Nasal cavity respiratory epithelium epithelial cell of viscerocranial mucosa (primary cell): Measurements from ENCODE around the gene CBX5. TPM values are rescaled to one million over a fixed set of nuclear protein-coding genes. Genes with fewer than 3 reads are reported as not detected.

ENCODE experiments used
- total RNA-seq: library from RNA; depleted of rRNA; stranded (reverse); fragments of >200 nt; gene quantifications from 2 replicates; pipeline ENCODE4 v1.2.3, GENCODE V29; 2014

Gene CBX5
- total RNA-seq: 22.9 and 35.5 TPM in 2 replicates

GRCh38 chr12:54279632-54280467, at the start of gene CBX5:
TSS of gene CBX5 (minus strand) at chr12:54280122. CDS start at chr12:54257650, 22,472 bp downstream.

GRCh38 chr12:54324617-54325441, 44.9 kb upstream of the CBX5 start, which contains the start of gene COPZ1:
TSS of gene COPZ1 (plus strand) at chr12:54325131. CDS start at chr12:54325164, 33 bp downstream.

GRCh38 chr12:54300732-54301427, 21.0 kb upstream of the CBX5 start, which contains the start of gene NFE2:
TSS of gene NFE2 (minus strand) at chr12:54301015. CDS start at chr12:54295248, 5,767 bp downstream.

DNA sequence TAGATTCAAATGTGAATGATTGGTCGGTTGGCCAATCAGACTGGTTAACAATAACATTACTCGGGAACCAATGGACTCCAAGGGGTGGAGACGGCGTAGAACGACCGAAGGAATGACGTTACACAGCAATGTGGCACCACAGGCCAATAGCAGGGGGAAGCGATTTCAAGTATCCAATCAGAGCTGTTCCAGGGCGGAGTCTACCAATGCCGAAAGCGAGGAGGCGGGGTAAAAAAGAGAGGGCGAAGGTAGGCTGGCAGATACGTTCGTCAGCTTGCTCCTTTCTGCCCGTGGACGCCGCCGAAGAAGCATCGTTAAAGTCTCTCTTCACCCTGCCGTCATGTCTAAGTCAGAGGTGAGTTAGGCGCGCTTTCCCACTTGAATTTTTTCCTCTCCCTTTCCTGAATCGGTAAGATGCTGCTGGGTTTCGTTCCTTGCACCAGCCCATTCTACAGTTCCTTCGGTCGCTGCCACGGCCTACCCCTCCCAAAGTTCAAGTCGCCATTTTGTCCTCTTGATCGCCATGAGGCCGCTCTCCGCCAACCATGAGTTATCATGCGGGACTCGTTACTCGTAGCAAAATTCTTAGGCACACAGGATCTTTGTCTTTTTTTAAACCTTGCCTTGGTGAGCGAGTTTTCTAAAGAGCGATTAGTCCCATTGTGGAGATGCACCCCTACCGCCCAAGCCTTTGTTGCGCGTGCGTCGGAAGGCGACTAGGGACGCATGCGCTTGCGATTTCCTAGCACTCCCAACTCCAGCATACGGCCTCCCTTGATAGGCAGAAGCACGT, 742 bp upstream of the CBX5 start, which contains the start of gene HNRNPA1:
TSS of gene HNRNPA1 (plus strand) at position 259 of the 793 bp plus-strand sequence. CDS start at position 341, 82 bp downstream.

Other genes starting within 250 kb of the CBX5 start
- not detected in 2 replicates for gene HOXC5, start 247.1 kb downstream of the CBX5 start, total RNA-seq
- not detected in 2 replicates for gene HOXC4, start 226.3 kb downstream of the CBX5 start, total RNA-seq
- gene SMUG1, start 91.1 kb downstream of the CBX5 start, total RNA-seq: 28.6 and 30.8 TPM in 2 replicates
- 188 and 200 TPM in 2 replicates for gene HNRNPA1, start 604 bp upstream of the CBX5 start, total RNA-seq
- not detected in 2 replicates for gene NFE2, start 20.9 kb upstream of the CBX5 start, total RNA-seq
- 97.4 and 135 TPM in 2 replicates for gene COPZ1, start 45.0 kb upstream of the CBX5 start, total RNA-seq
- gene GPR84, start 84.4 kb upstream of the CBX5 start, total RNA-seq: 0.07 TPM in 1 of 2 replicates, not detected in the other
- 6.2 and 40.2 TPM in 2 replicates for gene ZNF385A, start 104.6 kb upstream of the CBX5 start, total RNA-seq
- gene ITGA5, start 139.1 kb upstream of the CBX5 start, total RNA-seq: 63.6 and 159 TPM in 2 replicates
- not detected in 2 replicates for gene GTSF1, start 193.5 kb upstream of the CBX5 start, total RNA-seq
- gene NCKAP1L, start 217.6 kb upstream of the CBX5 start, total RNA-seq: not detected in 2 replicates